Fibroblast of the aortic adventitia (primary cell): ENCODE data around the gene EHBP1L1. TPM values are rescaled to one million over a fixed set of nuclear protein-coding genes. Genes with fewer than 3 reads are reported as not detected.

ENCODE experiments used
- DNase-seq: peaks from one replicate; pipeline ENCODE4 v3.0.0-alpha.2; 2010; ENCODE audit warnings: low read depth
- H3K4me3 ChIP-seq: 2 replicates; pipeline ENCODE4 v1.5.1; 2011; ENCODE audit warnings: low read depth, mild to moderate bottlenecking, control low read depth, low read length, moderate library complexity
- total RNA-seq: library from RNA; depleted of rRNA; stranded (reverse); fragments of >200 nt; gene quantifications from 2 replicates; pipeline ENCODE4 v1.2.3, GENCODE V29; 2012; ENCODE audit warnings: low replicate concordance
- TF ChIP-seq, protein P1 (sequence below): IDR thresholded peaks from 2 replicates; pipeline ENCODE4 v1.5.1; 2011; ENCODE audit warnings: mild to moderate bottlenecking, low read length, control low read depth, inconsistent platforms; ENCODE audit not compliant: insufficient read depth

Gene EHBP1L1
- total RNA-seq, 1 donor, result 52.2 TPM

DNA sequence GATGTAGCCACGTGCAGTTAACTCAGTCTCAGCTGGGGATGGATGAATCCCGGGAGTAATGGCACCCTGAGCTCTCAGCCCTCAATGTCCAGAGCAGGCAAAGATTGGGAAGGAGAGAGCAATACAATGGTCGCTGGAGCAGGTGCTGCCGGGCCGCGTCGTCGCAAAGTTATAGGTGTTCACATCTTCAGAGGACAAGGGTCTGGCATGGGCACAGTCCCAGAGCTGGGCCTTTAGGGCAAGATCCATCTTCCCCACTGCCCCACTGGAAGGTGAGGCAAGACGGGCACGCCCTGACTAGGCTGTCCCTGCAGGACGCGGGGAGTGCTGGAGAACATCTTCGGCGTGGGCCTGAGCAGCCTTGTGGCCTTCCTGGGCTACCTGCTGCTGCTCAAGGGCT is 47.3 kb downstream of the EHBP1L1 start:
- no peak overlapping the region for H3K4me3 ChIP-seq
- TF ChIP-seq, protein P1, sequence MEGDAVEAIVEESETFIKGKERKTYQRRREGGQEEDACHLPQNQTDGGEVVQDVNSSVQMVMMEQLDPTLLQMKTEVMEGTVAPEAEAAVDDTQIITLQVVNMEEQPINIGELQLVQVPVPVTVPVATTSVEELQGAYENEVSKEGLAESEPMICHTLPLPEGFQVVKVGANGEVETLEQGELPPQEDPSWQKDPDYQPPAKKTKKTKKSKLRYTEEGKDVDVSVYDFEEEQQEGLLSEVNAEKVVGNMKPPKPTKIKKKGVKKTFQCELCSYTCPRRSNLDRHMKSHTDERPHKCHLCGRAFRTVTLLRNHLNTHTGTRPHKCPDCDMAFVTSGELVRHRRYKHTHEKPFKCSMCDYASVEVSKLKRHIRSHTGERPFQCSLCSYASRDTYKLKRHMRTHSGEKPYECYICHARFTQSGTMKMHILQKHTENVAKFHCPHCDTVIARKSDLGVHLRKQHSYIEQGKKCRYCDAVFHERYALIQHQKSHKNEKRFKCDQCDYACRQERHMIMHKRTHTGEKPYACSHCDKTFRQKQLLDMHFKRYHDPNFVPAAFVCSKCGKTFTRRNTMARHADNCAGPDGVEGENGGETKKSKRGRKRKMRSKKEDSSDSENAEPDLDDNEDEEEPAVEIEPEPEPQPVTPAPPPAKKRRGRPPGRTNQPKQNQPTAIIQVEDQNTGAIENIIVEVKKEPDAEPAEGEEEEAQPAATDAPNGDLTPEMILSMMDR, result no peak
- no peak for DNase-seq

DNA sequence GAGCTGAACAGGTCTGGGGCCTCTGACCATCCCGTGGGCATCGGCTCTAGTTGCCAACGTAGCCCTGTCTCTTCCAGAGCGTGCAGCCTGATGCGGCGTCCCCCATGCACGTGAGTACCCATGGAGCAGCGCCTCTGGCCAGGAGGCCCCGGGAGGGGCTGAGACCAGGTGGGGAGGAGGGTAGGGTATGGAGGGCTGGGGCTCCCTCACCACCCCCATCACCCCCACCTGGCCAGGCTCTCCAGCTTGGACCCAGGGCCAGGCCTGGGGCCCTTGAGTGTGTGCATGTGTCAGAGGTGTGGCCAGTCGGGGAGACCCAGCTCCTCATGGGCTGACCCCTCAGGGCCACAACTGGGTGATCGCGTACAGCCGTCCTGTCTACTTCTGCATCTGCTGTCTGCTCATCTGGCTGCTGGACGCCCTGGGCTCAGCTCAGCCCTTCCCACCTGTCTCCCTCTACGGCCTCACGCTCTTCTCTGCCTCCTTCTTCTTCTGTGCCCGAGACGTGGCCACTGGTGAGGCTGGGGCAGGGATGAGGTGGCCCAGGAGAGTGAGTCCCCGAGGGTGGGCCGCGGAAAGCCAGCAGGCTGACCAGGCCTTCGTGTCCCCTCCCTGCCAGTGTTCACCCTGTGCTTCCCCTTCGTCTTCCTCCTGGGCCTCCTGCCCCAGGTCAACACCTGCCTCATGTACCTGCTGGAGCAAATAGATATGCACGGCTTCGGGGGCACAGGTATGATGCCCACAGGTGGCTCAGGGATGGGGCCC is 48.2 kb downstream of the EHBP1L1 start:
- TF ChIP-seq, protein P1, result no peak
- no peak overlapping the region for H3K4me3 ChIP-seq
- DNase-seq, result no peak

DNA sequence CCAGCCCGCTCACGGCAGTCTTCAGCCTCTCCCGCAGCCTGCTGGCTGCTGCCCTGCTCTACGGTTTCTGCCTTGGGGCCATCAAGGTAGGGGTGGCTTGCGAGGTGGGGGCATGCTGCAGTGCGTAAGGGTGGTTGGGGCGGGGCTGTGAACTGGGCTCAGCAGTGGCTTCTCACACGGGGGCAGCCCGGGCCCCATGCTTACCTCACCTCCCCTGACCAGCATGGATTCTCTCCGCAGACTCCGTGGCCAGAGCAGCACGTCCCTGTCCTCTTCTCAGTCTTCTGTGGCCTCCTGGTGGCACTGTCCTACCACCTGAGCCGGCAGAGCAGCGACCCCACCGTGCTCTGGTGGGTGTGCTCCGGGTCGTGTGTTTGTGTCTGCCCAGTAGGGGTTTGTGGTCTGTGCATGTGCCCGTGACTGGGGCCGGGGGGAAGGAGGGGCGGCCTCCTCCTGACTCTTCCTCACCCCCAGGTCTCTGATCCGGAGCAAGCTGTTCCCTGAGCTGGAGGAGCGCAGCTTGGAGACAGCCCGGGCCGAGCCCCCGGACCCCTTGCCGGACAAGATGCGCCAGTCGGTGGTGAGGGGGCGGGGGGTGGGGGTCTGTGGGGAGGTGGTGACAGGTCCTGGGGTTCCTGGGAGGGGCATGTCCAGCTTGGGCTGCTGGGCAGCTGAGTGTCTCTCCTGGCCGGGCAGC is 49.2 kb downstream of the EHBP1L1 start:
- no peak overlapping the region for H3K4me3 ChIP-seq
- TF ChIP-seq, protein P1, result no peak
- DNase-seq, result no peak

DNA sequence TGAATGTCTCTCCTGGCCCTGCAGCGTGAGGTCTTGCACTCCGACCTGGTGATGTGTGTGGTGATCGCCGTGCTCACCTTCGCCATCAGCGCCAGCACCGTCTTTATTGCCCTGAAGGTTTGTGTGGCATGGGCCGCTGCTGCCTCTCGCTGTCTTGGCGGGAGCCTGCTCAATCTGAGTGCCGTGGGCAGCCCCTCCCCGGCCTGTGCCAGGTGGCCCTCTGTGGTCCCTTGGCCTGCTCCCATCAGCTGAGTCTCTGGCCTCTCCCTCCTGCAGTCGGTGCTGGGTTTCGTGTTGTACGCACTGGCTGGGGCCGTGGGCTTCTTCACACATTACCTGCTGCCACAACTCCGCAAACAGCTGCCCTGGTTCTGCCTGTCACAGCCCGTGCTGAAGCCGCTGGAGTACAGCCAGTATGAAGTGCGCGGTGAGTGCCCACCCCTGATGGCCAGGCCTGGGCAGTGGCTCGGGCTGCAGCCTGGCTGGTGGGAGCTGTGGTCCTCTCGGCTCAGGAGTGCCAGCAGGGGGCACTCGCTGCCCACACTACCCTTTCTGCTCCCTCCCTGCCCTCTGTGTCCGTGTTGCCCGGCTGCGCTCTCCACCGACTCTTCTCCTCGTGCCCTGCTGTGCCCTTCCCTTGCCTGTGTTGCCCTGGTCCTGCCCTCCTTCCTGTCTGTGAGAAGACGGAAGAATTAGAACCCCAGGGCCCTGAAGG is 49.9 kb downstream of the EHBP1L1 start:
- peak; percentile 24 for DNase-seq
- no peak overlapping the region for H3K4me3 ChIP-seq
- TF ChIP-seq, protein P1, result peak; percentile 49

DNA sequence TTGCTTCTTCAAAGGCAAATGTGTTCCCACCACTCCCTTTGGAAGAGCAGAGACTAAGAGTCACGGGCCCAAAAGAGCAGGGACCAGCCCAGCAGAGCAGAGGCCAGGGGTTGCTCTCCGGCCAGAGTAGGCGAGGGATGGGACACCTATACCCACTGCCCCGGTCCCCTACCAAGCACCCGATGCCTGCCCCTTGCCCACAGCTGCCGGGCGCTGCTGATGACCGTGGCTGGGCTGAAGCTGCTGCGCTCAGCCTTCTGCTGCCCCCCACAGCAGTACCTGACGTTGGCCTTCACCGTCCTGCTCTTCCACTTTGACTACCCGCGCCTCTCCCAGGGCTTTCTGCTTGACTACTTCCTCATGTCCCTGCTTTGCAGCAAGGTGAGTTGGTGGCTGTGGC is 51.3 kb downstream of the EHBP1L1 start:
- no peak for DNase-seq
- H3K4me3 ChIP-seq, result no peak overlapping the region
- TF ChIP-seq, protein P1, result no peak

DNA sequence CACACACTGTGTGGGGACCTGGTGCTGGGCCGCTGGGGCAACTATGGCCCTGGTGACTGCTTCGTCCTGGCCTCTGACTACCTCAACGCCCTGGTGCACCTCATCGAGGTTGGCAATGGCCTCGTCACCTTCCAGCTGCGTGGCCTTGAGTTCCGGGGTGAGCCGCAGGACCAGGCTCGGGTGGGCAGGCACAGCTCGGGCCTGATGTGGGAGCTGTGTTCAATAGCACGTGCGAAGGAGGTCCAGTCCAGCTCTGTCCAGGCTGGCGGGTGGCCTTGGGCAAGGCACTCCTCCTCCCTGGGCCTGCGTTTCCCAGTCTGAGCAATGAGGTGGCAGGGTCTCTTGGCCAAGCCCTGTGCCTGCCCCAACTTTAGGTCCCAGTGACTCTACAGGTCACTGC is 53.7 kb downstream of the EHBP1L1 start:
- TF ChIP-seq, protein P1, result no peak
- DNase-seq, result no peak
- H3K4me3 ChIP-seq, result no peak overlapping the region
